Measurements from ENCODE around the gene ZNF117.
"Not testable (repeated sequence)": the region's sequence is repeated elsewhere in the genome, so short reads cannot be mapped to it uniquely, and the experiment has no call there.

Gene ZNF117

DNA sequence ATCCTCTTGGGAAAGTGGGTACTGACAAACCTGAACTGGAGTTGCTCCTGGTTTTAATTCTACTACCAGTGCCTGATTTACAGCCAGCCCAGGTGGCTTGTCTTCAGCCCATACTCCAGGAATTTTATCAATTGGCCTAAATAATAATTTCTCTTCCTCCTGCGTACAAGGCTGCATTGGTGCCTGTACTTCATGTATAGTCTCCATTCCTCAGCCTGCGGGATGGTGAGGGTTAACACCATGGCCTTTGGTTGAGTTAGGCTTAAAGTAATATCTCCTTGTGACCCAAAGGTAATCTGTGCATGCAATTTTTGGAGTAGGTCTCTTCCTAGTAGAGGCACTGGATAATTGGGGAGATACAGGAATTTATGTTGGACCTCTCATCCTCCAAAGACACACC, 5.5 kb upstream of the ZNF117 start:
- no peak for DNase-seq

DNA sequence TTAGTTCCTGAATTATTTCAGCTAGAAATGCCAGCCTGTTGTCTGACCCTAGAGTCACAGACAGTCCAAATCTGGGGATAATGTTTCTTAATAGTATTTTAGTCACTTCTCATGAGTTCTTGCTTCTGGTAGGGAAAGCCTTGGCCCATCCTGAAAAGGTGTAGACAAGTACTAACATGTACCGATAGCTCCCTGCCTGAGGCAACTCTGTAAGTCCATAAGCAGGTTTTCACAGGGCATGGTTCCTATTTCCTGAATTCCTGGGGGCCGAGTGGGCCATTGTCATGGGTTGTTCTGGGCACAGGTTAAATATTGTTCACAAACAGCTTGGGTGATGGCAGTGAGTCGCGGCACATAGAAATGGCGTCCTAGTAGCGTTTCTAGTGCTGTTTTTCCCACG, 3.1 kb upstream of the ZNF117 start:
- no peak for DNase-seq

DNA sequence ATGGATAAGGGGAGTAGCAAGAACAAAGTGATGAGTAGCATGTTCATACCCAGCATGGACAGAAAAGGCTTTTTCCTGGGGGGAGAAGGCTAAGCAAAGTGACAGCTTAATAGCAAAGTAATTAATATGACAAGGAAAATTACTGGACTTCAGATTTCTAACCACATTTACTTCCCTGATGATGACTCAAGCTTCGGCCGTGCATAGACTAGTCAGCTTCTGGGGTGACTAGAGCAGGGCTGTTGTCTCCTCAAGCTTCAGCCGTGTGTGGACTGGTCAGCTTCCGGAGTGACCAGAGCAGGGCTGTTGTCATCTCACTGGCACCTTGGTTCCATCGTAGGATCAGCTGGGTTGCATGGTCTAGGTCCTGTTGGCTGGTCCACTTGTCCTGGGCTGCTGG, 2.1 kb upstream of the ZNF117 start:
- DNase-seq = no peak

DNA sequence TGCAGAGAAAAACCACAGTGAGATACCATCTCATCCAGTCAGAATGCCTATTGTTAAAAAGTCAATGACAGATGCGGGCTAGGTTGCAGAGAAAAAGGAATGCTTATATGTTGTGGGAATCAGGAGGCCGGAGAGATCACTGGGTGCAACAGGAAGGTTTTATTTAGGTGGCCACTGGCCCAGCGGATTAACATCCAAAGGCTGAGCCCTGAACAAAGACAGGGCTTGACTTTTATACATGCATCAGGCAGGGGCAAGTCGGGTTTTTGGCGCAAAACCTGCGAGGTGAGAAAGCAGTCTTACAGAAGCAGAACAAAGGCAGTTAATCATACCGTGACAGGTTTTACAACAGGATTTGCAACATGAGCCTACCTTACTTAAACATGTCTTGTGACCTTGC, 620 bp downstream of the ZNF117 start:
- DNase-seq = no peak

DNA sequence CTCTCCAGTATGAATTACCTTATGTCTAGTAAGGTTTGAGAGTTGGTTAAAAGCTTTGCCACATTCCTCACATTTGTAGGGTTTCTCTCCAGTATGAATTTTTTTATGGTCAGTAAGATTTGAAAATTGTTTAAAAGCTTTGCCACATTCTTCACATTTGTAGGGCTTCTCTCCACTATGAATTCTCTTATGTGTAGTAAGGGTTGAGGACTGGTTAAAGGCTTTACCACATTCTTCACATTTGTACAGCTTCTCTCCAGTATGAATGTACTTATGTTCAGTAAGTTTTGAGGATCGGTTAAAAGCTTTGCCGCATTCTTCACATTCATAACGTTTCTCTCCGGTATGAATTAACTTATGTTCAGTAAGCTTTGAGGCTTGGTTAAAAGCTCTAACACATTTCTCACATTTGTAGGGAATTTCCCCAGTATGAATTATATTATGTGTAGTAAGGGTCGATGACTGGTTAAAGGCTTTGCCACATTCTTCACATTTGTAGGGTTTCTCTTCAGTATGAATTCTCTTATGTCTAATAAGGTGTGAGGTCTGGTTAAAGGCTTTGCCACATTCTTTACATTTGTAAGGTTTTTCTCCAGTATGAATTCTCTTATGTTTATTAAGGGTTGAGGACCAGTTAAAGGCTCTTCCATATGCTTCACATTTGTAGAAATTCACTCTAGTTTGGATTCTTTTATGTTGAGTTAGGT, 12.2 kb downstream of the ZNF117 start:
- no peak for DNase-seq

DNA sequence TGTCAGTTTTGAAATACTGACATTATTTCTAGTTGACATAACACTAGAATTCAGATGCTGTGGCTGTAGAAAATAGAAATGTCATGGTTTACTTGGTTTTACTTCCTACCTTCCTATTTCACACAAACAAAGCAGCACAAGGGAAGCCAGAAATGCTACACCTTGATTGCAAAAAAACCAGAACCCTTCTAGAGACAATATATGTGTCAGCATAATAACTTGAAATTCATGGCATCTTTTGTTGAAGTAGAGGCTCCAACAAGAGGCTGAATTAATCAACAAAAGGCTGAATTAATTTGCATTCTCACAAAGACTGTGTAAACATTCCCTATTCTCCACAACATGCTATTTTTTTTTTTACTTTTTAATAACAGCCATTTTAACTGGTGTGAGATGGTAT, 25.2 kb downstream of the ZNF117 start:
- no peak for DNase-seq

DNA sequence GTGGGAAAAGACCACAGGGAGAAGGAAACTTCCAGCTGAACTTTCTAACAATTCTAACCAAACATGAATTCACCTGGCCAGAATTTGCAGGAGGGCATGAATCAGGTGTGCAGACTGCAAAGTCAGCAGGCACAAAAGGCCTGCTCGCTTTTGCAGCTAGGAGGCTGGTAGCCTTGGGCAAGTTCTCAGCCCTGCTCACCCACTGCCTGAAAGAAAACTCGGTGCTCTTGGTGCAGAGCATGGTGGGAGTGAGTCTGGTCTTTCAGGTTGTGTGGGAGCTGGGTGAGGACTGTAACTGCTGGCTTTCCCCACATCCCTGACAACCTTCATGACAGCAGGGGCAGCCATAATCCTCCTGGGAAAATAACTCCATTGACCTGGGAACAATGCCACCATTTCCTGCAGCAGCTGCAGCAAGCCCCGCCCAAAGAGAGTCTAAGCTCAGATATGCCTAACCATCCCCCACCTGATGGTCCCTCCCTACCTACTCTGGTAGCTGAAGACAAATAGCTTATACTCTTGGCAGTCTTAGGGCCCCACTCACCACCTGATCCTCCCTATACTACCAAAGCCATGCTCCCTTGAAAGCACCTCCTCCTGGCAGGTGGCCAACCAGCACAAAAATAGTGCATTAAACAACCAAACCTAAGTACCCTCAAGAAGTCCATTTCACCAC, 31.6 kb downstream of the ZNF117 start:
- no peak for DNase-seq

DNA sequence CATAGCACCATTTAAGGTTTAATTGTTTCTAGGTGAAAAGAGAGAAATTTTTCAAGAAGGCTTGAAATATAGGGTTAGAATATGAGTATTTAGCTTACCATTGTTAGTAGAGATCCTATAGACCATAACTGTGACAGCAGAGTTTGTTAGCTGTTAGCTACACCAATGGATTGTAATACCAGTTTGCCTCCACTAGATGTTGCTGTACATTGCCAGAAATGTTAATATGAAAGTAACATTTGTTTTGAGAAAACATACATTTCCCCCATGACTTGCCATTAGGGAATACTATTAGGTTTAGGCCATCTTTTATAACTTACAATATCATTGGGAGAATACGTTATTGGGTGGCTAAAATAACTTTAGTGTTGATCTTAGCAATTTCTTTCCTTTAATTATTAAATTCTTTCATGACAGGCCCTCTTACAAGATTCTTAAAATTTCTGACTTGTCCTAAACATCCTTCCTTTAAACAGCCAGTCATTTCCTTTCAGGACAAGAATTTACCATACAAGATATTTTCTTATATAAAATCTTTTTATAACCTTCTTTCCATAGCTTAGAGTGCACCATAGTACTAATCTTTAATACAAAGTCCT, 39.5 kb downstream of the ZNF117 start:
- DNase-seq = no peak

DNA sequence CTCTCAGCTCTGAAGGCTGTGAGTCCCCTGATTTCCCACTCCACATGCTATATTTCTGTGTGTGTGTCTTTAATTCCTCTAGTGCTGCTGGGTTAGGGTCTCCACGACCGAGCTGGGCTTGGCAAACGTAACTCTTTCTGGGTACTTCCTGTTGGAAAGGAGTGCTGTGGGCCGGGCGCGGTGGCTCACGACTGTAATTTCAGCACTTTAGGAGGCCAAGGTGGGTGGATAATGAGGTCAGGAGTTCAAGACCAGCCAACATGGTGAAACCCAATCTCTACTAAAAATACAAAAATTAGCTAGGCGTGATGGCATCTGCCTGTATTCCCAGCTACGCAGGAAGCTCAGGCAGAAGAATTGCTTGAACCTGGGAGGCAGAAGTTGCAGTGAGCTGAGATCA, 40.2 kb downstream of the ZNF117 start:
- DNase-seq = not testable (repeated sequence)

DNA sequence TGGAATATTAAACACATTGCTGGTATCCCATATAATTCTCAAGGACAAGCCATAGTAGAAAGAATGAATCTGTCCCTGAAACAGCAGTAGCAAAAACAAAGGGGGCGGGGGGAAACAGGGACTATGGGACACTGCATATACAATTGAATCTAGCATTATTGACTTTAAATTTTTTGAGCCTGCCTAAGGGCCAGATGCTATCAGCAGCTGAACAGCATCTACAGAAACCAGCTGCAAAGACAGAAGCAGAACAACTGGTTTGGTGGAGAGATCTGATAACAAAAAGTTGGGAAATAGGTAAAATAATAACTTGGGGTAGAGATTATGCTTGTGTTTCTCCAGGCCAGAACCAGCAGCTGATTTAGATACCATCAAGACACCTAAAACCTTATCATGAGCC, 42.1 kb downstream of the ZNF117 start:
- not testable (repeated sequence) for DNase-seq

DNA sequence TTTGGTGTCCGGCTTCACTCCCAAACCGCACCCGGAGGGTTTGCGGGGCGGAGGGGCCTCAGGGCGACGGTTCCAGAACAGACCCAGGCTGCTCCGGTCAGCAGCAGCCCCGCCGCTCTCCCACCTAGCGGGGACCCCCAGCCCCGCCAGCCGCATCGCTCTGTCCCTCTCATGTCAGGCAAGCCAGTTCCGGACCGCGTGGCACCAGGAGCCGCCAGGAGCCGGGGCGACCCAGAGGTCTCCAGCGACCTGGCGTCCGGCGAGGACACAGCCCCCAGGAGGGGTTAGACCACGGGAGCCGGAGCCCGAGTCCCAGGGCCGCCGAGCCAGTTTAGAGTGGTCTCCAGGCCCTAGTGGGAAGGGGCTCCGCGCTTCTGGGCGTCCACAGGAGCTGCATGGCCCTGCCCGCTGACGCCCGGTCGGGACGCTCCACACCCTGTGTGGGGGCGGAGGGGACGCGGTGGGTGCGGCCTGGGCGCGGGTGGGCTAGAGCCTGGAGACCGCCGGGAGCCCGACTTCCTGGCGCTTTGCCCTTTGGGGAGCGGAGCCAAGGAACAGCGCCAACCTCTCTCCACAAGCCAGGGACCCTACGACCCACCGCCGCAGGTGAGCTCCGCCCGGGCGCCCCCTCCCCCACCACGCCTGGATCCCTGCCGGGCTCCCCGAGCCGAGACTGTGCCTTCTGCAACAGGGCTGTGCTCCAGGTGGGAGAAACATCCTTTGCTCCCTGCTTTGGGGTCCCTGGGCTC, 43.4 kb downstream of the ZNF117 start:
- DNase-seq = no peak

DNA sequence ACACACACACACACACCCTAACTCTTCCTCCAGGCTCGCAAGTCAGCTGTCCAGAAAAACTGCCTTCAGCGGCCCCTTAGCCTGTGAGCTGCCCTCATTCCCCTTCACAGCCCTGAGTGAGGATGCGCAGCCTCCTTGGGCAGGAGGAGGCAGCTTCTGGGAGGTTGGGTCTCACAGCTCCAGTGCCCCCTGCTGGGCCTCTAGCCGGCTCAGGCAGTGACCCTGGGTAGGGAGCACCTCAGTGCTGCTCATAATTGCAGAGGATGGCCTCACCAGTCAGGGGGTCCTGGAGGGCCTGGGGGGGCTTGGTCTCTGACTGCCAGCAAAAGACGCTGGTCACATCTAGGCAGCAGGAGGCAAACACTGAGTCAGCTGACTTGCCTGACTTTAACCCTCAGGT, 44.1 kb downstream of the ZNF117 start:
- DNase-seq = no peak

DNA sequence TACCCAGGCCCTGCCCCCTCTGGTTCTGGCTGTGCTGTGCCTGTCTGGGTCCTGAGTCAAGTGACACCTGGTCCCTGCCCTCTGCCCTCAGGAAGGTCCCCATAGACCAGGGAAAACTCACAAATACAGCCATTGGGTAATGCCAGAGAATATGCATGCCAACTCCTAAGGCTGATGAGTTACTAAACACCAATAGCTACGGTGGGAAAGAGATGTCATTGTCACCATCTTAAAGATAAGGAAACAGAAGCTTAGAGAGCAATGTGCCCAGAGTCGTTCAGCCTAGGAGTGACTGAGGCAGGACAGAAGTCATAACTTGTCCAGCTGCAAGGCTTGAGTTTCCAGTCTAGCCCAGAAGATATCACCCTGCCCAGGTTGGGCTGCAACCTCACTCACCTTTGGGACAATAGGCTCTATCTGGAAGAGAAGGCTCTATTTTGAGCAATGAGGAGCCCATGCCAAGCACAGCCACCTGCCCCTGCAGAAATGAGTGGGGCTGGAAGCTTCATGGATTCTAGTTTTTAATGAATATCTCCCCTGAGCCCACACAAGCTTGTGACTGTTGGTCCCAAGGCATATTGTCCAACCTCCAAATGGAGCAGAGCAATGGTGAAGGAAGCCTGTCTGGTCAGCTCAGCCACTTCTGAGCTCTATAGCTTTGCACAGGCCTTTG, 45.2 kb downstream of the ZNF117 start:
- DNase-seq = no peak

DNA sequence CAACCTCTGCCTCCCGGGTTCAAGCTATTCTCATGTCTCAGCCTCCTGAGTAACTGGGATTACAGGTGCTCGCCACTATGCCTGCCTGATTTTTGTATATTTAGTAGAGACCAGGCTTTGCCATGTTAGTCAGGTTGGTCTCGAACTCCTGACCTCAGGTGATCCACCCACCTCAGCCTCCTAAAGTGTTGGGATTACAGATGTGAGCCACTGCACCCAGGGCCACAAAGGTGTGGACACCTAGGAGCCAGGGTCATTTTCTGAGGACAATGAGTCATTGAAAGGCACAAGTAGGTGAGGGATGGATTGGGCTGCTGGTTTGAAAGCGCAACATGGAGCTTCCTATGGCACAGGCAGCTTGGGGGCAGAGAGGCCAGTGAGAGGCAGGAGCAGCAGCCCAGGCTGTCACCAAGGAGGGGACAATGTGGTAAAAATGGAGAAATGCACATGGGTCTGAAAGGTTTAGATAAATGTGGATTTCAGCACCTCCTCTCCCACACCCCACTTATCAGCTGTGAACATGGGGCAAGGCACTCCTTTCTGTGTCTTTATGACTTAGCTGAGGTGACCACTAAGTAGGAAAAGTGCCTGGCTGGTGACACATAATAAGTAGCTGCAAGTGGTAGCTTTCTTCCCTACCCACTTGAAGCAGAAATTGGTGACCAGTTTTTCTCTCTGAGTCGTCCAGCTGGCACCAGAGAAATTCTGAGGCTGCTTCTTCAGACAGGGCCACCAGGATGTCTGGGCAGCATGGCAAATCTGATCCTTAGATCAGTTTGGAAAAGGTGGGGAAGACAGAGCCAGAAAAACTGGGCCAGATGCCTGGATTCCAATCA, 46.0 kb downstream of the ZNF117 start:
- not testable (repeated sequence) for DNase-seq

DNA sequence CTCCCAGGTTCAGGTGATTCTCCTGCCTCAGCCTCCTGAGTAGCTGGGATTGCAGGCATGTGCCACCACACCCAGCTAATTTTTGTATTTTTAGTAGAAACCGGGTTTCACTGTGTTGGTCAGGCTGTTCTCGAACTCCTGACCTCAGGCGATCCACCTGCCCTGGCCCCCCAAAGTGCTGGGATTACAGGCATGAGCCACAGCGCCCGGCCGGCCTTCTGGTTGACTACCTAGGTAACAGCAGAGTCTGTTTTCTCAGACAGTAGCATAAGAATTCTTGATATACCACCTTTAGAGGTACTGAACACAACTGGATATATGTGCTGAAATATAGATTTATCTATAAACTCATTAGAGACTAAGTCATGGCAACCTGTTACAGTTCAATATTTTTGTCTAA, 50.8 kb downstream of the ZNF117 start:
- DNase-seq = not testable (repeated sequence)

DNA sequence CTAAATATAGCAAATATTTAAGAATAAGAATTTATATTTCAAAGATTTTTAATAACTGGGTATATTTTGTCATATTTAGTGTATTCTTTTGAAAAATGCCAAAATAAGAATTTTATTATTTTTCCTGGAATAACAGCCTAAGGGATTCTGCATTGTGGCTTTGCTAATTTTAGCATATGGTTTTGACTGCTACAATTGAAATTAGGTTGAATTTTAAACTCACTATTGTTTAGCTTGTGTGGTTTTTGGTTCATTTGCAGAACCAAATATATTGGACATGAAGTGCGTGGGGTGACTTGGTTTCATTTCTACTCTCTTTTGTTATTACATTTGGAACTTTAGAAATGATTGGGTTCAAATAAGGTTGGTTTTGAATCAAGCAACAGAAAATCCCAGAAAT, 52.3 kb downstream of the ZNF117 start:
- DNase-seq = no peak

DNA sequence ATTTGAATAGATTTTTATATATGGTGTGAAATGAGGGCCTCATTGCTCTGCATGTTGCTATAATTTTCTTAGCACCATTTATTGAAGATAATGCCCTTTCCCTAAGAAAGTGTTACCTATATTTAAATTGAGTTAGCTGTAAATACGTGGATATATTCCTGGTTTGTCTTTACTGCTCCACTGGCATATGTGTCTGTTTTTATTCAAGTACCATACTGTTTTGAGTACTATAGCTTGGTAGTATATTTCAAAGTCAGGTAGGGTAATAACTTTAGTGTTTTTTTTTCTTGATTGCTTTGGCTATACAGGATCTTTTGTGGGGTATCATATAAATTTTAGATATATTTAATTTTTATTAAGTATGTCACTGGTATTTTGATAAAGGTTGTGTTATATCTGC, 56.4 kb downstream of the ZNF117 start:
- DNase-seq = no peak

DNA sequence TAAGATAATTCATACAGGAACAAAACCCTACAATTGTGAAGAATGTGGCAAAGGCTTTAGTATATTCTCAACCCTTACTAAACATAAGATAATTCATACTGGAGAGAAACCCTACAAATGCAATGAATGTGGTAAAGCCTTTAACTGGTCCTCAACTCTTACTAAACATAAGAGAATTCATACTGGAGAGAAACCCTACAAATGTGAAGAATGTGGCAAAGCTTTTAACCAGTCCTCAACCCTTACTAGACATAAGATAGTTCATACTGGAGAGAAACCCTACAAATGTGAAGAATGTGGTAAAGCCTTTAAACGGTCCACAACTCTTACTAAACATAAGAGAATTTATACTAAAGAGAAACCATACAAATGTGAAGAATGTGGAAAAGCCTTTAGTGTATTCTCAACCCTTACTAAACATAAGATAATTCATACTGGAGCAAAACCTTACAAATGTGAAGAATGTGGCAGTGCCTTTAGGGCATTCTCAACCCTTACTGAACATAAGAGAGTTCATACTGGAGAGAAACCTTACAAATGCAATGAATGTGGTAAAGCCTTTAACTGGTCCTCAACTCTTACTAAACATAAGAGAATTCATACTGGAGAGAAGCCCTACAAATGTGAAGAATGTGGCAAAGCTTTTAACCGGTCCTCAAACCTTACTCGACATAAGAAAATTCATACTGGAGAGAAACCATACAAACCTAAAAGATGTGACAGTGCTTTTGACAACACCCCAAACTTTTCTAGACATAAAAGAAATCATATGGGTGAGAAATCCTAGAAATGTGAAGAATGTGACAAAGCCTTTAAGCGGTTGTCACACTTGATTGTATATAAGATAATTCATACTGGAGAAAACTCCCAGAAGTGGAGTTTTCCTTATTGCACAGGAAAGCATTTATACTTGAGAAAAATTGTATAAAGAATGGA, 62.3 kb downstream of the ZNF117 start:
- DNase-seq = not testable (repeated sequence)
